GM18520 (cell line): Measurements from ENCODE around the gene THBS4.

Experiments used
- ATAC-seq: cut with Tn5 transposase; IDR thresholded peaks from one replicate; pipeline ENCODE4 v1.9.1; 2021; ENCODE audit not compliant: unreplicated experiment

Gene THBS4

GRCh38 chr5:80034962-80035821, at the start of gene THBS4:
Gene THBS4, plus strand, starts transcription at chr5:80035348. Its CDS starts 190 bp downstream, at chr5:80035538.
- no peak for ATAC-seq

GRCh38 chr5:79986260-79986659, 48.9 kb upstream of the THBS4 start:
- no peak for ATAC-seq

- ATAC-seq, result peak; percentile 57
Observed at GRCh38 chr5:79990205-79990597, 44.9 kb upstream of the THBS4 start.

- peak; percentile 70 for ATAC-seq
Observed at GRCh38 chr5:79990598-79991507, 44.3 kb upstream of the THBS4 start, which contains the start of gene MTX3. Gene MTX3, minus strand, starts transcription at chr5:79991262. Its CDS starts 24 bp downstream, at chr5:79991238.

- ATAC-seq, result no peak
Observed at GRCh38 chr5:79992891-79993657, 42.1 kb upstream of the THBS4 start.

GRCh38 chr5:79999722-80000121, 35.4 kb upstream of the THBS4 start:
- ATAC-seq, result no peak

GRCh38 chr5:80002677-80003076, 32.5 kb upstream of the THBS4 start:
- ATAC-seq, result no peak

GRCh38 chr5:80008995-80009765, 26.0 kb upstream of the THBS4 start:
- no peak for ATAC-seq

GRCh38 chr5:80010754-80011392, 24.3 kb upstream of the THBS4 start:
- ATAC-seq, result no peak

GRCh38 chr5:80025069-80025468, 10.1 kb upstream of the THBS4 start:
- ATAC-seq, result no peak

GRCh38 chr5:80026841-80027240, 8.3 kb upstream of the THBS4 start:
- ATAC-seq, result no peak

- ATAC-seq, result no peak
Observed at GRCh38 chr5:80031109-80031508, 4.0 kb upstream of the THBS4 start.

- no peak for ATAC-seq
Observed at GRCh38 chr5:80033513-80033912, 1.6 kb upstream of the THBS4 start.

- no peak for ATAC-seq
Observed at GRCh38 chr5:80034559-80034958, 589 bp upstream of the THBS4 start.

GRCh38 chr5:80035839-80036238, 691 bp downstream of the THBS4 start:
- ATAC-seq, result no peak

GRCh38 chr5:80036615-80037014, 1.5 kb downstream of the THBS4 start:
- no peak for ATAC-seq

- peak; percentile 73 for ATAC-seq
Observed at GRCh38 chr5:80037366-80037765, 2.2 kb downstream of the THBS4 start.

GRCh38 chr5:80039650-80040049, 4.5 kb downstream of the THBS4 start:
- no peak for ATAC-seq

- no peak for ATAC-seq
Observed at GRCh38 chr5:80041527-80041926, 6.4 kb downstream of the THBS4 start.

GRCh38 chr5:80042330-80042729, 7.2 kb downstream of the THBS4 start:
- ATAC-seq, result no peak
